ENCODE measurements around the gene CADM2. TPM values are rescaled to one million over a fixed set of nuclear protein-coding genes. Genes with fewer than 3 reads are reported as not detected.
"Not testable (repeated sequence)": the region's sequence is repeated elsewhere in the genome, so short reads cannot be mapped to it uniquely, and the experiment has no call there.

CADM2 gene
- total RNA-seq, 1 experiment from 2014 or later: not detected

DNA sequence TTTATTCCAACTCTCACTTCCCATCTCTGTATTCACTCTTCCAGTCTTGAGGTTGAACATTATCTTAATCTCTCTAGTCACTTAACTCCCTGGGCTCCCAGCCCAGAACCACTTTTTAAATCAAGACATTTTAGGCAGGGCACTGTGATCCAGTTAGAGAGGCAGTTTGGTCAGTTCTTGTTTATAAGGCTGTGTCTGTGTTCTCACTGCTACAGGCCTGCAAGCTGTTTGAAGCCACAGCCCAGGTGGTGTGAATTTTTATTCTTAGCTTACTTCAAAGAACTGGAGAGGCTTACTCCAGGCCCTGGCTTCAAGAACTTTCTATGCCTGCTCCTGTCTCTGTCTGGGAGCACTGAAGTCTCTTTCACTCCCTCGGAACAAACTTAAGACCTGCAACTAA, 906.1 kb downstream of the CADM2 start:
- H3K36me3 ChIP-seq: no peaks in the 10 kb centered on the region
- DNase-seq: no peak
- H3K27me3 ChIP-seq: no peaks in the 10 kb centered on the region
- H3K4me3 ChIP-seq: no peak overlapping the region
- no peaks in the 10 kb centered on the region for H3K9me3 ChIP-seq

DNA sequence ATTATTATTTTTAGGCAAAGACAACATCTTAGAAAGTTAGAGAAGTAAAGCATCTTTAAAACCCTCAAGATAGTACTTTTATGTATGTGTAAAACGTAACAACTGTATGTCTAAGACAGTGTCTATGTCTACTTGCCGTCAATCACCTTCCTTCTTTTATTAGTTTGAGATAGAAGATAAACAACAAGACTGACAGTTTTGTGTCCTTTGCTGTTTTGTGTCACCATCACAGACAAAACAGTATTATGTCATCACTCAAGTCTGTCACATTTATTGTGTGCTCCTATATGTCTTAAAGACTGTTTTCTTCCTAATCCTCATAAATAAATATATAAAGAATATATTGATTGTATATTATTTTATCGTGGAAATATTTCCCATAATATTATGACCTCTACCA, 908.3 kb downstream of the CADM2 start:
- Histone ChIP-seq H3K27me3 (no peaks in the 10 kb centered on the region), H3K4me3 (no peak overlapping the region), H3K9me3 (no peaks in the 10 kb centered on the region), H3K36me3 (no peaks in the 10 kb centered on the region)
- DNase-seq: no peak

DNA sequence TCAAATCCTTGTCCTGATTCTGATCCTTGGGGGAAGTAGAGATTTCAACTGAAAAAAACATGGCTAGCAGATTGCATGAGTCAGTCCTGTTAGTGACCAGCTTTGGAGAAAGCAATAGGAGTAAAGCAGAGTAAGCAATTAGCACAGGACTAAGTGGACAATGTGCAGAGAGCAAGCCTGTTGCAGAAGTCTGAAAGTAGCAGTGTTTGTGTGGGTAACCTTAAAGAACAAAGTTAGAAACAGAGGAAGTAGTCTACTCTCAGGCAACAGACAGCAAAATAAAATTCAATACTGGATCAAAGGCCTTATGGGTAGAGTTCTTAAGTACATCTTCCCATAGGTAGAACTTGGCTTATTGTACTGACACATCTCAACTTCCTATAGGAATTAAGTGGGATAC, 916.8 kb downstream of the CADM2 start:
- Histone ChIP-seq H3K27me3 (no peaks in the 10 kb centered on the region), H3K9me3 (no peaks in the 10 kb centered on the region), H3K4me3 (no peak overlapping the region), H3K36me3 (no peaks in the 10 kb centered on the region)
- no peak for DNase-seq

DNA sequence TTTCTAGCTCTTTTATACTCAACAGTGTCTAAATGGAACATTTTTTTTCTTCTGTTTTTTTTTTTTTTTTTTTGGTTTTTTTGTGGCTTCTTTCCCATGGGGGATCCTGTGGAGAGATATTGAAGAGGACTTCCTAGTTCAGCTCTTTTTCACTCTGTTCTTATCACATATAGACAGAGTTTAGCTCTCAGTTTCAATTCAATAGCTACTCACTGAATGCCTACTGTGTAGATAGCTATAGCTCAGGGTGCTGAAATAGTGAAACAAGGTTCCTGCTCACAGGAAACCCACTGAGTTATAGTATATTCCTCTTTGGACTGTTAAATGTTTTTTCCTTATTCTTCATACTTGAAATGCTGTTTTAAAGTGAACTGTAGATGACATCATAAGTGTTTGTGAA, 918.8 kb downstream of the CADM2 start:
- Histone ChIP-seq H3K36me3 (no peaks in the 10 kb centered on the region), H3K27me3 (no peaks in the 10 kb centered on the region), H3K9me3 (no peaks in the 10 kb centered on the region), H3K4me3 (no peak overlapping the region)
- DNase-seq: no peak

DNA sequence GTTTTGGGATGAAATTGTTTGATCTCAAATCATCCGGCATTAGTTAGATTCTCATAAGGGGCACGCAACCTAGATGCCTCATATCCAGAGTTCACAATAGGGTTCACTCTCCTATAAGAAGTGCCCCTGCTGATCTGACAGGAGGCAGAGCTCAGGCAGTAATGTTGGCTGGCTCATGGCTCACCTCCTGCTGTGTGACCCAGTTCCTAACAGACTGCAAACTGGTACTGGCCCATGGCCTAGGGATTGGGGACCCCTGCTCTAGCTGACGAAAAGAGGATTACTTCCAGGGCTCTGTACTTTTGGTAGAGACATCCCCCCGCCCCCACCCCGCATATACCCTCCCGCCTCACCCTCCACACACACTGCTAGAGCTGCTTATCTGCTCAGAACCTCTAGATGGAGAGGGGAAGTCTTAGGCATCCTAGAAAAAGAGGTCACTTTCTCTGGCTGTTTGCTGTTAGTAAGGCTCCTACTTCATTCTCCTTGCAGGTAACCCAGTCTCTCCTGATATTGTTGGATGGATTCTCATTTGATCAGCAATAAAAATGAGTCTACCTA, 923.1 kb downstream of the CADM2 start:
- no peaks in the 10 kb centered on the region for H3K36me3 ChIP-seq
- H3K9me3 ChIP-seq: no peaks in the 10 kb centered on the region
- H3K27me3 ChIP-seq: no peaks in the 10 kb centered on the region
- no peak for DNase-seq
- no peak overlapping the region for H3K4me3 ChIP-seq

DNA sequence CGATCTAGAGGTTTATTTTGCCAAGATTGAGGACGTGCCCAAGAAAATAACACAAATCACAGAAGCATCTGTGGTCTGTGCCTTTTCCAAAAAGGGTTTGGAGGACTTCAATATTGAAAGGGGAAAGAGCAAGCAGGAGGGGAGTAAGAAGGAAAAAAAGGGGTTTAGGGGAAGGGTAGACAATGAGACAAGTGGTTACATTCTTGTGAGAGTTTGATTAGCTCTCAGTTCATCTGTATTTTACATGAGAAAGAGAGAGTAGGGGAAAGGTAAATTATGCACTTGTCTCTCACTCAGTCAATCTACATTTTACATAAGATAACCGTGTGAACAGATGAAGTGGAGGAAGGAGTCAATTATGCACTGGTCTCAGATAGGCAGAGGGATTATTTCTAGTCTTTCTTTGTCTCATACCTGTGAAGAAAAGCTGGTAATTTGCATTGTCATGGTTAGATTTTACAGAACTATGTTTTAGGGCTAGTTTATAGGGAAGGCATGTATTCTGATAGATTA, 931.3 kb downstream of the CADM2 start:
- no peaks in the 10 kb centered on the region for H3K9me3 ChIP-seq
- no peaks in the 10 kb centered on the region for H3K36me3 ChIP-seq
- no peaks in the 10 kb centered on the region for H3K27me3 ChIP-seq
- H3K4me3 ChIP-seq: no peak overlapping the region
- no peak for DNase-seq

DNA sequence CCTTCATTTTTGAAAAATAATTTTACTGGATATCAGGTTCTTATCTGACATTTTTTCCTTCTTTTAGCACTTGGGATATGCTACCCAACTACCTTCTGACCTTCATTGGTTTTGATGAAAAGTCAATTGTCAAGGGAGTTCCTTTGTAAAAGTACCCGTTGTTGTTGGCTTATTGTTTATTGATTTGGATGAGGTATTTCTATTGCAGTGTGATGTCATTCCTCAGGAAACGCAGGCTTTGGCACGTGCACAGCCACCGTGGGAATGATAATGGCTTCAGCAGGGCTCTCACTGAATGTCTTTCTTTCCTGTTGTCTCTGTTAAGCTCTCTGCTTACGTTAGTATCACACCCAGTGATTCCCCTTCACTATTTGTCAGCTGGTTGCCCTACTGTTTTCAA, 944.6 kb downstream of the CADM2 start:
- no peaks in the 10 kb centered on the region for H3K27me3 ChIP-seq

DNA sequence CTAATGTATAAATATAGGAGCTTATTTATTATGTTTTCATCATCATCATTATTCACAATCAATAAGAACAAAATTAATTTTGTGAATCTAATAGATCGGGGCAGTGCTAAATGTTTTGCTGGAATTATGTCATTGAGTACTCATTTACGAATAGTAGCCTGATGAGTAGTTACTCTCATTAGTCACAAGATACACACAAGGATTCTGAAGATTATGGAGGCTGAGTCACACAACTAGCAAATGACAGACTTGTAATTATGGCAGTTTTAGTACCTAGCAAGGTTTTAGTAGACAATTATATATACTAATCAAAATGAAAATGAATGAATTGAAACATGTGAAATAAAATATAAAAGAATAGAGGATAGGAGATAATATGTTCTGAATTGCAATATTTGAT, 954.2 kb downstream of the CADM2 start:
- H3K4me3 ChIP-seq: no peak overlapping the region
- H3K27me3 ChIP-seq: no peaks in the 10 kb centered on the region
- no peak for DNase-seq
- H3K36me3 ChIP-seq: no peaks in the 10 kb centered on the region
- H3K9me3 ChIP-seq: no peaks in the 10 kb centered on the region

More for the DNA sequence above, 944.6 kb downstream of the CADM2 start:
- Histone ChIP-seq H3K36me3 (no peaks in the 10 kb centered on the region), H3K4me3 (no peak overlapping the region), H3K9me3 (no peaks in the 10 kb centered on the region)
- no peak for DNase-seq

DNA sequence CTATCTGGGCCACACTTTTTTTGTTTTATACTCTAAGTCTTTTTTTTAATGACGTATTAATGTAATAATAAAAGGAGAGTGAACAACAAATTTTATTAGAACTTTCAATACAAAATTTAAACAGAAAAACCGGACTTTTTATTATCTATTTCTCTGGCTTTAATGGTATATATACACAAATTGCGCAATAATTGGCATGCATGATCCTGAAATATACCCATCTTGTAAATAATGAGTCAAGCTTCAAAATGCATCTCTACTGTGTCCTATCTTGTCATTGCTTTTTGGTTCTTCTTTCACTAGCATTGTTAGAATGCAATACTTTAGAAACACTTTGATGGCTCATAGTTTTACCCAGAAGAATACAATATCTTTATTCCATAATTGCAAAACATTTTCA, 963.6 kb downstream of the CADM2 start:
- H3K9me3 ChIP-seq: no peaks in the 10 kb centered on the region
- no peaks in the 10 kb centered on the region for H3K36me3 ChIP-seq
- DNase-seq: no peak
- H3K27me3 ChIP-seq: no peaks in the 10 kb centered on the region
- H3K4me3 ChIP-seq: no peak overlapping the region

DNA sequence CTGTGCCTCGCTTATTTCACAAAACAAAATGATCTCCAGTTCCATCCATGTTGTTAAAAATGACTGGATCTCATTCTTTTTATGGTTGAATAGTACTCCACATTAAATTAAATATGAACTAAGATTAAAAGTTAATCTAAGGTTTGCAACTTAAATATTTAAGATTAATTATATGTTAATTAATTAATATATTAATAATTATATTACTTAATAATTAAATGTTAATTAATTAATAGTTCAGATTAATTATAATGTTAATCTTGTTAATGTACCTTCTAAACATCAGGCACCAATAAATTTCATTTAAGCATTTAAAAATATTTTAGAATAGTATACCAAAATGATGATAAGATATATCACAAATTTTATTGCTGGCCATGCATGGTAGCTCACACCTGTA, 971.9 kb downstream of the CADM2 start:
- H3K9me3 ChIP-seq: no peaks in the 10 kb centered on the region
- H3K27me3 ChIP-seq: no peaks in the 10 kb centered on the region
- no peak overlapping the region for H3K4me3 ChIP-seq
- no peaks in the 10 kb centered on the region for H3K36me3 ChIP-seq
- DNase-seq: no peak

DNA sequence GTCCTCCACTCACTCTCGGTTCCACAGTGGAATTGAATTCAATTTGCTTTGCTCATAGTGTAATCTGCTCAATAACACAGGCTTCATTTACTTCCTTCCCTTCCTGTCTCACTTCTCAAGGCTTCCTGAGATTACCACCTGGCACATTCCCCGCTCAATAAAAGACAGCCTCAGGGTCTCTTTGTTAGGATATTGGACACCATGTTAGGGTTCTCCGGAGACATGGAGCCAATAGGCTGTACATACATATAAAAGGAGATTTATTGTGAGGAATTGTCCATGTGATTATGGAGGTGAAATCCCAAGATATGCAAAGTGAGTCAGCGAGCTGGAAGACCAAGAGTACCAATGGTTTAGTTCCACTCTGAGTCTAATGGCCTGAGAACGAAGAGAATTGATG, 974.5 kb downstream of the CADM2 start:
- Histone ChIP-seq H3K4me3 (no peak overlapping the region), H3K27me3 (no peaks in the 10 kb centered on the region), H3K9me3 (no peaks in the 10 kb centered on the region), H3K36me3 (no peaks in the 10 kb centered on the region)
- DNase-seq: no peak

DNA sequence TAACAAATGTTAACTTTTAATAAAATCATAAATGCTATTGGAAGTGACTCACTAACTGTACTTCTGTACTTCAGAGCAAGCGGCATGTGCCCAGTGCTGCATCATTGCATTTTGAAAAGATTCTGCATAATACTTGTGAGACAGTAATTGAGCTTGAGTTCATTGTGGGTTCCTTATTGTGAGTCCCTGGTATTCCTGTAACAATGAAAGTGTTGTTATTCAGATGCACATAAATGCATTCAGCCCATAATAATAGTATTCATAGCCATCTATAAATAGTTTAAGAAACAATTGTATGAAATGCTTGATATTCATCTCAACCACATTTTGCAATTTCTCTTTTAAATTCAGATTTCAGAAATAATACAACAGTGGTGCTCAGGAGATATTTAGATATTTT, 976.4 kb downstream of the CADM2 start:
- DNase-seq: no peak
- H3K36me3 ChIP-seq: no peaks in the 10 kb centered on the region
- H3K9me3 ChIP-seq: no peaks in the 10 kb centered on the region
- H3K27me3 ChIP-seq: no peaks in the 10 kb centered on the region
- H3K4me3 ChIP-seq: no peak overlapping the region

DNA sequence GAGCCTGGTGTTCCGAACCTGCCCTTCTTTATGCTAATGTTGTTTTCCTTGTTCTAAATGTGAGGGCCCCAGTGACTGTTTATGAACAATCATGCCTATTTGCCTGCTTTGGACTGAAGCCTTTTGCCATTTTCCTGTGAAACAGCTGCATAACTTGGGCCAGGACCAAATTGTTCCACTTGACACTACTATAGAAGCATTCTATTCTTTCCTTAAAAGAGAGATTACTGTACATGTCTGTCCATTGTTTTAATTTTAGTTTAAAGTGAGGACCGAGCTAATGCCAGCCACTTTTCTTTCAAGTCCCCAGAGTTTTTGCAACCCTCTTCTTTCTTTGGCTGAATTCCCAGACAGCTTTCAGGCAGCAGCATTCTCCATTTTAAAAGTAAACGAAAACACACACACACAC, 980.3 kb downstream of the CADM2 start:
- no peak overlapping the region for H3K4me3 ChIP-seq
- no peaks in the 10 kb centered on the region for H3K9me3 ChIP-seq
- DNase-seq: no peak
- no peaks in the 10 kb centered on the region for H3K36me3 ChIP-seq
- no peaks in the 10 kb centered on the region for H3K27me3 ChIP-seq

DNA sequence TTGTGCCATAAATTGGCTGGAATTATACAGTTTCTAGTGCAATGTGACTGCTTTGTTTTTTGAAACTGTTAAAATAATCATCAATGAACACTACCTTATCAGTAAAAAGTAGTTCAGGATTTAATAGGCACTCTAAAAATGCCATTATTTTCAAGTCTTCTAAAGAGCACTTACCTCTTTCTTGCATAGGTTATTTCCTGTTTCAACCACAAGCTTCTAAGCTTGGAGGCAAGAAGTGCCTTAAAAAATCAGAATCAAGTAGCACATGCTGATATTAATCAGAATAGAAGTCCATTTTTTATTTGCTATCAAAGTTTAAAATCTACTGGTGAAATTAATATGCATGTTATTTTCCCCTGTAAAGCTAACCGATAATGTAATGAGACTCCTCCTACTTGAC, 991.6 kb downstream of the CADM2 start:
- no peak for DNase-seq
- Histone ChIP-seq H3K36me3 (no peaks in the 10 kb centered on the region), H3K27me3 (no peaks in the 10 kb centered on the region), H3K9me3 (no peaks in the 10 kb centered on the region), H3K4me3 (no peak overlapping the region)

DNA sequence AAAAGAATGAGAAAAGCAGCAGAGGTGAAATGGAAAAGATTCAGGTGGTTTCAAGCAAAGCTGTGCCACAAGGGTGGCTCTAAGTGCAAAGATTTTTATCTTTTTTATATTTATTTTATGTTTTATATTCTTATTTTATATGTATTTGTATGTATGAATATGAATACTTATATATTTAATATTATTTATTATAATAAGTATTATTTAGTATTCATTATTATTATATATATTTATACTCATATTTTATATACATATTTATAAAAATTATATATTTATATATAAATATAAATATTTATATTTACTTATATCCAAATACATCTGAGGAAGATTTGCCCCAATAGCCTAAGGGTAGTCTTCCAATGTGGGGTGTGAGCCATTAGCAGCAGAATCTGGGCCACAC, 1002.0 kb downstream of the CADM2 start:
- Histone ChIP-seq H3K36me3 (no peaks in the 10 kb centered on the region), H3K4me3 (no peak overlapping the region), H3K9me3 (no peaks in the 10 kb centered on the region), H3K27me3 (no peaks in the 10 kb centered on the region)
- DNase-seq: no peak

DNA sequence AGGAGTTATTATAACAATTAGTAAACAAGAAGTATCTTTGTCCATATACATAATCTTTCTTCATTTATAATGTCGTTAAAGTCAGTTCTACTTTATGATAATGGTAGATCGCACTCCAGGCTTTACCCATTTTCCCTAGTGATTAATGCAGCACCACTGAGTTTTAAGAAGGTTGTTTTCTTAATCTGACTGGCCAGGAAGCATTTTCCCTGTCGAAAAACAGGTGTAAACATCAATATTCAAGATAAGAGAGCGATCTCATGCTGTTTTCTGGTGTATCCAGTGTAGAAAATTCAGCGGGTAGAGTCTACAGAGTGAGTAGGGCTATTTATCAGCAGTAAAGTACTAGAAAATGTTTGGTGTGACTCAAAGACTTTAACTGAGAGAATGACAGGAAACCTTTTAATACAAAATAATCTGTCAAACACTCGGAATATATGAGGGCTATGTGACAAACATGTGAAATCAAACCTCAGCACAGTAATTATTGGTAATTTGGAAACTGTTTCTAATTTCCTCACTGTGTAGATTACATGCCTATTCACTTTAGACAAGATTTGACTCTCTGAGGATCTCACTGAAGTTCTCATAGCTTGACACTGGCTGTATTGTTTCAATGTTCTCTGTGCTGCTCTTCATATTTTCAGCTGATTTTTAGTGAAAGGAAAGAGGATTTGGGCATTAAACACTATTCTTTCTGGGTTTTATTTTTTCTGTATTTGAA, 1019.0 kb downstream of the CADM2 start:
- no peaks in the 10 kb centered on the region for H3K27me3 ChIP-seq
- no peaks in the 10 kb centered on the region for H3K9me3 ChIP-seq
- H3K36me3 ChIP-seq: no peaks in the 10 kb centered on the region
- no peak for DNase-seq
- H3K4me3 ChIP-seq: no peak overlapping the region

DNA sequence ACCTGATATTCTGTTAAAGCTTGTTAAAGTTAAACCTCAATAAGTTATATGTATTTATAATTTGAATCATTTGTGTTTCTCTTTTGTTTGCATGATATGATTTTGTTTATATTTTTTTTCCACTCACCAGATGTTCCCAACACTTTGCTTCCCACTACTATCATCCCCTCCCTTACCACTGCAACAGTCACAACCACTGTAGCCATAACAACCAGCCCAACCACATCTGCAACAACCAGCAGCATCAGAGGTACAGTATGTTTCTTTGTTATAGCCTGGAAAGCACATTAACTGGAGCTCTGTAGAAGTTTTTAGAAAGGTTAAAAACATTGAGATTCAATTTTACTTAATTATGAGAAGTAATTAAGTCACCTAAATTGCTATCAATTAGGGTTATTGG, 1020.2 kb downstream of the CADM2 start:
- H3K36me3 ChIP-seq: no peaks in the 10 kb centered on the region
- no peak for DNase-seq
- no peaks in the 10 kb centered on the region for H3K27me3 ChIP-seq
- H3K4me3 ChIP-seq: no peak overlapping the region
- H3K9me3 ChIP-seq: no peaks in the 10 kb centered on the region

DNA sequence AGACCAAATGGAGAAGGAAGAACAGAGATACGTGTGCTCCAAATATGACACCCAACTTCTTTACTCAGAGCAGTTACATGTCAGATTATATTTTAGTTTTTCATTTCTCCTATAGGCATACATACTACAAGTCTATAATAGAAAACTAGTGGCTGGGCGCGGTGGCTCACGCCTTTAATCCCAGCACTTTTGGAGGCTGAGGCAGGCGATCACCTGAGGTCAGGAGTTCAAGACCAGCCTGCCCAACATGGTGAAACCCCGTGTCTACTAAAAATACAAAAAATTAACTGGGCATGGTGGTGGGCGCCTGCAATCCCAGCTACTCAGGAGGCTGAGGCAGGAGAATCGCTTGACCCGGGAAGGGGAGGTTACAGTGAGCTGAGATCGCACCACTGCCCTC, 1030.8 kb downstream of the CADM2 start:
- H3K27me3 ChIP-seq, H3K9me3 ChIP-seq, H3K4me3 ChIP-seq, DNase-seq, H3K36me3 ChIP-seq: not testable (repeated sequence)
